GM21515 (cell line): ENCODE results near the gene BMP4.

Experiments used
- ATAC-seq: cut with Tn5 transposase; IDR thresholded peaks from one replicate; pipeline ENCODE4 v1.9.1; 2021; ENCODE audit not compliant: unreplicated experiment

BMP4 gene

GRCh38 chr14:53967606-53968005, 11.0 kb upstream of the BMP4 start:
- no peak for ATAC-seq

DNA sequence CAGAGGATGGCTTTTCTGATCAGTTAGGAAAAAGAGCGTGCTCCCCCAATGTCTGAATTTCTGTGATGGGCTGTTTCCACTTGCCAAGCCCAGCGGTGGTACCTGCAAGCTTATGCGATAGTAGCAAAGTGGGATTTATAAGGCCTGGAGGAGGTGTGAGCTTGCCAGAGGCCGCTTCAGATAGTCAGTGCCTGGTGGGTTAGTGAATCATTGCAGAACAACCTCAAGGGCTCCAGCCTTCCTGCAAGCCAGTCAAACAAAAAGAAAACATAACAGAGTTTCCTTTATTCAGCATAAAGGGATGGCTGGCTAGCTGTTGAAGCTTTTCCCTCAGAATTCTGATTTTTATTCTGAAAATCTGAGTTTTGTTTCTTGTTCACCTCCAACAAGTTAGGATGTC, 7.6 kb upstream of the BMP4 start:
- no peak for ATAC-seq

DNA sequence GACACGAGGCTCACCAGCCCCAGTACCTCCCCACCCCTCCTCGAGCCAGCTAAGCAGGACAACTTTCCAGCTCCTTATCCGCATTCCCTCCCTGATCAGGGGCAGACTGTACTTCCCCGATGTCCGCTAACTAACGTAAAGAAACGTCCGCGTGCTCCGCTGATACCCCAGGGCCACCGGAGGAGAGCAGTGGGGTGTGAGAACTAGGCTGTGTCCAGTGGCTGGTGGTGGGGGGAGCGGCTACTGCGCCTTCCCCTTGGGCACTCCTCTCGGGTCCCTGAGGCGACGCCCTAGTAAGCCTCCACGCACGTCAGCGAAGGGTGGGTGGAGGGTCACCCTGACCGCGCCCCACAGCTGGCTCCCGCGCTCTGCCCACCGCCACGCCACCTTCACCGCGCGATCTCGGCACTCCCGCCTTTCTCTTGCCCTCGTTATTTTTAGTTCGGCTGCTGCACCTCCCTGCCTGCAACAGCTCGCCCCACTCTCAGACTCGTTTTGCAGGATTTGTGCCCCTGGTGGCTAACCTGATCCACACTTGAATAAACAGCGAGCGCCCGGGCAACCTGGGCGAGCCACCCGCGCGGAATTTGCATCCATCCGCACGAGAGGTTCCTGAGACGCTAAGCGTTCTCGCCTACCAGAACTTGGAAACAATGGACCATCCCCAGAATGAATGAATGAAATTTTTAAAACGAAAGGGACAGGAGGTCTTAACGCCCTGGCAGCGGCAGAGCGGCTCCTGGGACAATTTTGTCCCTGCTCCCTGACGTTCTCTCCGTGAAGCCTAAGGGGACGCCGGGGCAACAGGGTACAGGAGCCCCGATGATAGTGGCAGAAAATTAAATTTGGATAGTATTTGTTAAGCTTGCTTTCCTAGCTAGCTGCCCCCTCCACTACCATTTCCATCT, 6.9 kb upstream of the BMP4 start:
- no peak for ATAC-seq

DNA sequence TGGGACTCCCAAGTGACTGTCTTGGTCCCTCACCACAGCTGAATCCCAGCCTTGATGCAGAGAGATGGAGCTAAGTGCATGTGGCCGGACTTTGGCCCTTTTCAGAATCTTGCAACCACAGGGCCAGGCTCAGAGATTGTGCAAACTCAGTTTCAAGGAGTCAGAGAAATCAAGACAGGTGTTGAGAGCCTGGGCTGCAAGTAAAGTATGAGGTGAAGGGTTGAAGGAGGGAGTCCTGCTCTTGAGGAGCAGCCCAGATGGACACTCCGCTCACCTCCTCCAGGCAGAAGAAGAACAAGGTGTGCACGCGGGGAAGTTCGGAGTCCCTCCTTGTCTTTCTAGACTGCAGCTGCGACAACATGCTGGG, 6.3 kb upstream of the BMP4 start:
- ATAC-seq = no peak

GRCh38 chr14:53958628-53959027, 2.0 kb upstream of the BMP4 start:
- no peak for ATAC-seq

GRCh38 chr14:53957739-53958138, 1.1 kb upstream of the BMP4 start:
- no peak for ATAC-seq

DNA sequence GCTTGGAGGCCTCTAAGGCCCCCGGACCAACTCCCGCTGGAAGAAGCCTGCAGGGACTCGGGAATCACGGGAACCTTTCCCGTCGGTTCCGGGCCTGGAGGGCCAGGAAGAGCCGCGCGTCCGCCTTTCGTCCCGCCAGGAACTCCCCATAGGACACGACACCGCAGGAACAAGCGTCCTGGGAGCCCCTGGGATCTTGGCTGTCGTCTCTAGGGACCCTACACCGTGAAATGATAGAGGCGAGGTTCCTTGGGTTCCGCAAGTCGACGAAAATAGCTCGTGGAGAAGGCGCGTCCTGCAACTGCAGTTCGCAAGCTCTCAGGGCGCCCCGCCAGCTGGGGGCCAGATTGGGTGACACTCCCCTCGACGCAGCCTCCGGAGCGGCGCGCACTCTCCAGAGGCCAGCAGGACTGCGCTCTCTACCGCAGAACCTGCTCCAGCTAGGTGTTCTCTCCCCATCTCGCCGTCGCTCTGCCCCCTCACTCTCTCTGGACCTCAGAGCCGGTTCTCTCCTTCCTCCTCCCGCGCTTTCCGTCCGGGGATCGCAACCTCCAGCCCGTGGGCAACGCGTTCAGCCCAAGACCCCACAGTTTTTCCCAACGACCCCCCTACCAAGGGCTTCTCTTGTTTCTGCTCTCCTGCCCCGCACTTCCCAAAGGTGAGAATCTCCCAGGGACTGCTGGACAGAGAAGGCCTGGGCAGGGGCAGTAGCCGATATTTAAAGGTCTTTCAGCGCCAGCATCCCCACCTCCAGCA, 776 bp downstream of the BMP4 start:
- no peak for ATAC-seq

DNA sequence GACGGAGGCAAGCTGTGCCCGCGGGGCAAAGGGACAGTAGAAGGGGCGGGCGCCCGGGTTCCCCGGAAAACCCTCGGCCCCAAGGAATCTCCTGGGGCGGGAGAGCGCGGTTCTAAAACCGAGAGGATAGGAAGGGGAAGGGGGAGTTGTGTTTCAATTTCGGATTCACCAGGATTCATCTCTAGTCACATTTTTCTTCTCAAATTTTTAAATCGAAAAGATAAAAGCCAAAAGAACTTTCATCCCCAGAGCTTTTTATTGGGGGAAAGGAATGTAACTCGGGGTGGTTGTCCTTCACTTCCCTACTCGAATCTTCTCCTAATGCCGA, 1.4 kb downstream of the BMP4 start:
- no peak for ATAC-seq

- no peak for ATAC-seq
These were observed 1.9 kb downstream of the BMP4 start for GRCh38 chr14:53954551-53955228.

DNA sequence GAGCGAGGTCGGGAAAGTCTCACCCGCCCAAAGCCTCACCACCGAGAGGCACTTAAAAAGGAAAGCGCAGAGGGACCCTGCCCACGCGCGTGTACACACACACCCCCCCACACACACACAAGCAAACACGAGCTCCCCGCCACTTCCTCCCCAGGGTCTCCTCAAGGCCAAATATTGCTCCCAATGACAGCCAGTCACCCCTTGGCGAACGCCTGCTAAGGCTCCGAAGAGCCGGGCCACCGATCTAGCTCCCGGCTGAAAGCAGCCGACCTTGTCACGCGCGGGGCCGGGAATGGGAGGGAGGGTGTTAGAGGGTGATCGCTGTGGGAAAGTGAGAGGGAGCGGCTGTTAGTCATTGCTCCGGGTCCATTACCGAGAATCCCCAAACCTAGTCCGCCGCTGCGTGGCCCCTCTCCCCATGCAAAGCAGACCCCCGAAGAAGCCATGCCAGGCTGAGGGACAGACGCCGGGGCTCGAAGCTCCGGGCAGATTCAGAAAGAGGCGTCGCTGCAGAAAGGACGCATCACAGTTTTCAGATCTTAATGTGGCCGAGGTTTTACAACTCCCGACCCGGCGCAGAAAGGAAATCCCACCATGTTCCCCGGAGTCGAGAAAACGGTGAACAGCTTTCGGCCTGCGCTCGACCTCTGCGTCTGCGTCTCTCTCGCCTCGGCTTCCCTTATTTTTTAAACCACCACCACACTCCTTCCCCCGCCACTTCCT, 2.6 kb downstream of the BMP4 start:
- no peak for ATAC-seq

GRCh38 chr14:53953002-53953827, 3.4 kb downstream of the BMP4 start:
- ATAC-seq = no peak

GRCh38 chr14:53952533-53952932, 4.1 kb downstream of the BMP4 start:
- no peak for ATAC-seq

- ATAC-seq = no peak
These were observed 4.9 kb downstream of the BMP4 start for GRCh38 chr14:53951627-53952303.

GRCh38 chr14:53951243-53951626, 5.4 kb downstream of the BMP4 start:
- ATAC-seq = no peak

DNA sequence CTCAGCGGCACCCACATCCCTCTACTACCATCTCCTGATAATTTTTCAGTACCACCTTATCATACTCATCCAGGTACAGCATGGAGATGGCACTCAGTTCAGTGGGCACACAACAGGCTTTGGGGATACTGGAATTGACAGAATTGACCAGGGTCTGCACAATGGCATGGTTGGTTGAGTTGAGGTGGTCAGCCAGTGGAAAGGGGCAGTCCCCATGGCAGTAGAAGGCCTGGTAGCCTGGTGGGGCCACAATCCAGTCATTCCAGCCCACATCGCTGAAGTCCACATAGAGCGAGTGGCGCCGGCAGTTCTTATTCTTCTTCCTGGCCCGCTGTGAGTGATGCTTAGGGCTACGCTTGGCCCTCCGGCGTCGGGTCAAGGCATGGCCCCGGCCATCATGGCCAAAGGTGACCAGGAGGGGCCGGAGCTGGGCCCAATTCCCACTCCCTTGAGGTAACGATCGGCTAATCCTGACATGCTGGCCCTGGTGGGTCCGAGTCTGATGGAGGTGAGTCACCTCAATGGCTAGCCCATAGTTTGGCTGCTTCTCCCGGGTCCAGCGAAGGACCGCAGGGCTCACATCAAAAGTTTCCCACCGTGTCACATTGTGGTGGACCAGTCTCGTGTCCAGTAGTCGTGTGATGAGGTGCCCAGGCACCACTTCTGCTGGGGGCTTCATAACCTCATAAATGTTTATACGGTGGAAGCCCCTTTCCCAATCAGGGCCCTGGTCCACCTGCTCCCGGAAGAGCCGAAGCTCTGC, 6.4 kb downstream of the BMP4 start:
- no peak for ATAC-seq

DNA sequence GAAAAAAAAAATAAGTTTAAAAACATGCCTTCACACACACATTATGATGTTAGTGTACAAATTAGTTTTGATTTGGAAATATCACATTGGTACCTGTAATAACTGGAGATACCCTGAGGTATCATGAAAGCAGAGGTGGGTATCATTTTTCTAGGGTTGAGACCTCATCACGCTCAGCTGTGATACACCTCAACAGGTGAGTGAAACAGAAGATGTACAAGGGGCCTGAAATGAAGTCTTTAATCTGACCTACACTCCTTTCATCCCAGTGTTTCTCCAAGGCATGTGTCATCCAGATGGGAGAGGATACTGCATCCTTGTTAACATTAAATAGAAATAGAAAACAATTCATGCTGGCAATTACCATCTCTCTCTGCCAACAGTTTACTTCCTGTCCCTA, 7.4 kb downstream of the BMP4 start:
- no peak for ATAC-seq

GRCh38 chr14:53948205-53948884, 8.3 kb downstream of the BMP4 start:
- no peak for ATAC-seq

DNA sequence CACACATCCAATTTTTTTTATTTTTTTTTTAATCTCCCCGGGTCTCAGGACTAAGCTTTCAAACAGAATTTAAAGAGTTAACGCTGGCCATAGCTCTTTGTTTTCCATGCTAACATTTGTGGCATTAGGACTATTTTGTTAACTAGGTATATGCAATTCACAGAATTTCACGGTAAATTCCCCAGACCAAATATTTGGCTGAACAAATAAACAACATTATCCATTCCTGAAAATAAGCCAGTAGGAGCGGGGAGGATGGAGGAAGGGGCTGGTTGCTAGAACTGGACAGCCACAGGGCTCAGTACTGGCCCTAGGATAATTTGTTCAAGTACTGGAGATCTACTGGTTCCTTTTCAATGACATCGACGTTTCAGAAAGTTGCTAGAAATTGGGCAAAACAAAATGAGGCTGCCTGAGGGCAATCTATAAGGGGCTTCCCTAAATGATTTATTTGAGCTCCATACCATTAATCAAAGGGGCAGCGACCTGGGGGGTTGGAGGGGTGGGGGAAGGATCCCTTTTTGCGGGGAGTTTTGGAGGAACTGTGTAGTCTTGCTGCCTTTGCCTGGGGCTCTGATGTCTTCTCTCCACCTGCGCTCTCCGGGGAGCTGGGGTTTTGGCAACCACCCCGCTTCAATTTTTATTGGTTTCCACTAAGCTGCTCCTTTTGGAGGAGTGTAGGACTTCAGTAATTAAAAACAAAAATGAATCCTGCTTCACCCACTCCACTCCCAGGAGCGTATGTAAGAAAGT, 9.0 kb downstream of the BMP4 start:
- ATAC-seq = no peak
